Keratinocyte (primary cell): ENCODE data around the gene EPAS1. TPM values are rescaled to one million over a fixed set of nuclear protein-coding genes. Genes with fewer than 3 reads are reported as not detected.

Experiments
- DNase-seq: peaks from one replicate; pipeline ENCODE4 v3.0.0-alpha.2; 2011; ENCODE audit warnings: low read depth, missing footprints, low spot score
- FAIRE-seq: peaks from 2 replicates; lab custom pipeline; 2011; peaks lifted over from hg19 to GRCh38; lab: Jason Lieb, UNC
- H2AFZ ChIP-seq: 2 replicates; pipeline ENCODE4 v1.6.0; 2012; ENCODE audit warnings: low read length, control low read depth, inconsistent platforms; ENCODE audit not compliant: control insufficient read depth
- H3K27ac ChIP-seq: 2 replicates; pipeline ENCODE4 v1.5.1; 2011; ENCODE audit warnings: low read length; ENCODE audit not compliant: control insufficient read depth, insufficient read depth
- H3K27me3 ChIP-seq: 3 replicates; pipeline ENCODE4 v1.6.0; 2011; ENCODE audit warnings: low read length; ENCODE audit not compliant: control insufficient read depth, insufficient read depth; ENCODE audit errors: extremely low read depth
- H3K36me3 ChIP-seq, 2 experiments: 2 replicates in 1 of 2; 3 replicates in 1 of 2; pipeline ENCODE4 v1.5.1; 2011; ENCODE audit warnings: low read length in 2 of 2, mild to moderate bottlenecking in 1 of 2; ENCODE audit not compliant: control insufficient read depth in 2 of 2, insufficient read depth in 2 of 2; ENCODE audit errors: extremely low read depth in 1 of 2
- H3K4me1 ChIP-seq: 3 replicates; pipeline ENCODE4 v1.5.1; 2011; ENCODE audit warnings: low read length; ENCODE audit not compliant: control insufficient read depth, insufficient read depth; ENCODE audit errors: extremely low read depth
- H3K4me2 ChIP-seq: 3 replicates; pipeline ENCODE4 v1.6.0; 2011; ENCODE audit warnings: low read depth, low read length; ENCODE audit not compliant: control insufficient read depth, insufficient read depth; ENCODE audit errors: extremely low read depth
- H3K4me3 ChIP-seq, 3 experiments: fragments of 200-600 bp in 1 of 3; sonication (generic) in 1 of 3; 2 replicates in 2 of 3; 3 replicates in 1 of 3; pipeline ENCODE4 v1.5.1; 2011 to 2016; ENCODE audit warnings: low read length in 3 of 3, mild to moderate bottlenecking in 3 of 3, control low read depth in 2 of 3, inconsistent platforms in 1 of 3, low read depth in 1 of 3, mixed read lengths in 1 of 3, mixed run types in 1 of 3, moderate library complexity in 1 of 3; ENCODE audit not compliant: control insufficient read depth in 2 of 3, insufficient read depth in 2 of 3; ENCODE audit errors: extremely low read depth in 1 of 3
- H3K79me2 ChIP-seq: 2 replicates; pipeline ENCODE4 v1.6.0; 2012; ENCODE audit warnings: low read length; ENCODE audit not compliant: control insufficient read depth, insufficient read depth
- H3K9ac ChIP-seq: 3 replicates; pipeline ENCODE4 v1.6.0; 2011; ENCODE audit warnings: low read length; ENCODE audit not compliant: control insufficient read depth, insufficient read depth; ENCODE audit errors: extremely low read depth
- H3K9me1 ChIP-seq: 3 replicates; pipeline ENCODE4 v1.6.0; 2011; ENCODE audit warnings: low read length; ENCODE audit not compliant: control insufficient read depth, insufficient read depth; ENCODE audit errors: extremely low read depth
- H3K9me3 ChIP-seq: 2 replicates; pipeline ENCODE4 v1.5.1; 2012; ENCODE audit warnings: low read depth, low read length; ENCODE audit not compliant: control insufficient read depth
- H4K20me1 ChIP-seq: 3 replicates; pipeline ENCODE4 v1.6.0; 2011; ENCODE audit warnings: low read length; ENCODE audit not compliant: control insufficient read depth, insufficient read depth; ENCODE audit errors: extremely low read depth
- CTCF ChIP-seq, 3 experiments: IDR thresholded peaks in 1 of 3; conservative IDR thresholded peaks in 1 of 3; optimal IDR thresholded peaks in 1 of 3; 2 replicates in 2 of 3; 3 replicates in 1 of 3; pipeline versions ENCODE3 to v1.5.1; 2011; ENCODE audit warnings: low read length in 3 of 3, mild to moderate bottlenecking in 3 of 3, moderate library complexity in 2 of 3, control low read depth in 1 of 3, inconsistent platforms in 1 of 3; ENCODE audit not compliant: insufficient read depth in 2 of 3; ENCODE audit errors: extremely low read depth in 1 of 3
- EZH2 ChIP-seq: IDR thresholded peaks from one replicate; pipeline ENCODE4 v1.6.1; 2012; ENCODE audit warnings: inconsistent platforms, mild to moderate bottlenecking, low read length, moderate library complexity
- dilution Hi-C: fragments of 300-500 bp; cut with MboI; formaldehyde crosslinking; loops from one replicate; pipeline ENCODE4 v1.7.0; 2020; ENCODE audit warnings: low sequenced_read_pairs; ENCODE audit not compliant: extremely low pct_ligation_motif_present
- polyA plus RNA-seq, 5 experiments: library from polyadenylated mRNA; depleted of rRNA in 3 of 5; stranded (reverse) in 3 of 5; stranded (forward) in 1 of 5; unstranded in 1 of 5; fragments of >200 nt; gene quantifications; 1 replicate in 1 of 5; 2 replicates in 3 of 5; 3 replicates in 1 of 5; pipeline versions ENCODE4 v1.2.1 to v1.2.3, GENCODE V29; 2011 to 2012; ENCODE audit warnings: missing spikeins in 2 of 5, low read depth in 1 of 5, low replicate concordance in 1 of 5

The EPAS1 gene
- polyA plus RNA-seq, 1 donor (not counting 4 experiments of a cell fraction or from before 2014, with no cell fraction given), result 96.7 TPM

- dilution Hi-C loops, result no loop called here
- DNase-seq, result no peak
- no peak for TF ChIP-seq EZH2
- TF ChIP-seq CTCF (optimal IDR thresholded peaks at IDR 0.05 in 1 of 3, IDR thresholded peaks at IDR 0.05 in 1 of 3, conservative IDR thresholded peaks at IDR 0.05 in 1 of 3; ENCODE audit: extremely low read depth in 1 of 3, insufficient read depth in 2 of 3, low read length in 3 of 3), result no peak
- H4K20me1 ChIP-seq, result no peaks in the 10 kb centered on the region
- H3K79me2 ChIP-seq, result no peaks in the 10 kb centered on the region
- no peaks in the 10 kb centered on the region for H3K9me1 ChIP-seq
- no peak overlapping the region for H3K4me2 ChIP-seq
- H3K27me3 ChIP-seq, result no peaks in the 10 kb centered on the region
- FAIRE-seq, result no peak
- H3K4me1 ChIP-seq, result peaks cover 23% of the 10 kb centered on the region
- H3K27ac ChIP-seq, result no peak overlapping the region
- H3K9me3 ChIP-seq, result no peaks in the 10 kb centered on the region
- H2AFZ ChIP-seq, result no peak overlapping the region
- H3K36me3 ChIP-seq, result no peaks in the 10 kb centered on the region
- no peak overlapping the region for H3K4me3 ChIP-seq
- no peak overlapping the region for H3K9ac ChIP-seq
These were observed 42.7 kb upstream of the EPAS1 start for GRCh38 chr2:46254474-46254873.

GRCh38 chr2:46256563-46257142 lies 40.6 kb upstream of the EPAS1 start:
- TF ChIP-seq EZH2 (no peak), CTCF (optimal IDR thresholded peaks at IDR 0.05 in 1 of 3, IDR thresholded peaks at IDR 0.05 in 1 of 3, conservative IDR thresholded peaks at IDR 0.05 in 1 of 3; ENCODE audit: extremely low read depth in 1 of 3, insufficient read depth in 2 of 3, low read length in 3 of 3) (no peak)
- no peaks in the 10 kb centered on the region for H3K9me1 ChIP-seq
- H2AFZ ChIP-seq, result no peak overlapping the region
- H3K79me2 ChIP-seq, result no peaks in the 10 kb centered on the region
- no peak overlapping the region for H3K27ac ChIP-seq
- no peak overlapping the region for H3K4me2 ChIP-seq
- peaks cover 19% of the 10 kb centered on the region for H3K4me1 ChIP-seq
- no peak for DNase-seq
- H3K9me3 ChIP-seq, result no peaks in the 10 kb centered on the region
- dilution Hi-C loops, result no loop called here
- no peaks in the 10 kb centered on the region for H3K27me3 ChIP-seq
- no peaks in the 10 kb centered on the region for H3K36me3 ChIP-seq
- no peaks in the 10 kb centered on the region for H4K20me1 ChIP-seq
- no peak for FAIRE-seq
- no peak overlapping the region for H3K9ac ChIP-seq
- no peak overlapping the region for H3K4me3 ChIP-seq
